Right forelimb (tissue), 1 donor: ENCODE results near the gene SYTL3.
"Not testable (repeated sequence)": the region's sequence is repeated elsewhere in the genome, so short reads cannot be mapped to it uniquely, and the experiment has no call there.

ENCODE experiments used
- DNase-seq: peaks from one replicate; pipeline ENCODE4 v3.0.0-alpha.2; 2018

Gene SYTL3

DNA sequence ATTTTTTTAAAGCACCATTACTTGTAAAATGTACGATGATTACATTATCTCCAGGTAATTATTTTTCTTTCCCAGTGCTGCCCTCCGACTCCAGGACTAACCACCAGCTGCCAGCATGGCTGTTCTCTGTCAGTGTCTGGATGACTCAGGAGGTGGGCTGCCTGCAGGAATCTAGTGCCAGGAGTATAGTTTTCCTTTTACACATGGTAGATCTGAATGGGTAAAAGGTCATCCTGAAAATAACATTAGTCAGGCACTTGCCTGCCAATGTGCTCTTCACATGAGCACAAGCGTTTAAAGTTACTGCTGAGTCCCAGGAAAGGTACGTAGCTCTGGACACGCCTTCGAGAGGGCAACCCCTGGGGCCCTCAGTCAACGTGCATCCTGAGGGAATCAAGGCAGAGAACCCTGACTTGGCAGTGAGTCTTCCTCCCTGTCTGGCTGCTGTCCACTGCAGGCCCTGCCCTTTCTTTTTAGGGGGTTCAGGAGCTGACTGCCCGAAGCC, 7.7 kb upstream of the SYTL3 start:
- no peak for DNase-seq

- DNase-seq: no peak
Measured at GRCh38 chr6:158643836-158644230, 6.0 kb upstream of the SYTL3 start.

DNA sequence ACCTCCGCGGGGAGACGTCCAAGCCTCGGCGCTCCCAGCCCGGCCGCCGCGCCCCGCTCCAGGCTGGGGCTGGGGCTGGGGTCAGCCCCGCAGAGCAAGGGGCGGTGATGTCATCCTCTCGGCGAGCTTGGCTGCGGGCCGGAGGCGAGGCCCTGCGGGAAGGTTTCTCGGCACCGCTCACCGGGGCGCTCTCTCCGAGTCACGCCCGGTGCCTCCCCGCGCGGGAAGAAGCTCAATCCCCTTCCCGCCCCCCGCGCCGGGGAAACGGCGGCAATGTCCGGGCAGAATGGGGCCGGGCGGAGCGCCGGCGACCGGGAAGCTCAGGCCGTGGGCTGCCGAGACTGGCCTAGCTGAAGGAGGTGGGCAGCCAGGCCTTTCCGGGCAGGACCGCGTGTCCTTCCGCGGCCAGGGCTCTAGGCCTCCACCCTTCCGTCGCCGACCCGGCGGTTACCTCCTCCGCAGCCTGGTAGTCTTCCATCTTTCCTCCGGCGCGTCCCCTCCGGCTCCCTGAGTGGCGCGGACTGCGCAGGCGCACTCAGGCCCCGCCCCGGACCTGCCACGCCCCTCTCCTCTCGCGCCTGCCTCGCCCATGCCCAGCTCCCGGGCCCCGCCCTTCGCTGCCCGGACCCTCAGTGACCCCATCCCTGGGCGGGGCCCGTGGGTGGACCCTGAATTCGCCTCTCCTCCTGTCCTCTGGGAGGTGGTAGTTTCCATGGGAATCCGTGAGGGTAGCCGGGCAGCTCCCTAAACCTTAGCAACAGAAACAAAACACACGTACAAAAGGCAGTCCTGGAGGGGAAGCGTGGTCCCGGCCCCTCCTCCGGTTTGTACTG, 5.4 kb upstream of the SYTL3 start, which contains the start of gene DYNLT1:
TSS of gene DYNLT1 (minus strand) at position 513 of the 833 bp plus-strand sequence. CDS start at position 478, 35 bp downstream.
- peak; percentile 98 for DNase-seq

DNA sequence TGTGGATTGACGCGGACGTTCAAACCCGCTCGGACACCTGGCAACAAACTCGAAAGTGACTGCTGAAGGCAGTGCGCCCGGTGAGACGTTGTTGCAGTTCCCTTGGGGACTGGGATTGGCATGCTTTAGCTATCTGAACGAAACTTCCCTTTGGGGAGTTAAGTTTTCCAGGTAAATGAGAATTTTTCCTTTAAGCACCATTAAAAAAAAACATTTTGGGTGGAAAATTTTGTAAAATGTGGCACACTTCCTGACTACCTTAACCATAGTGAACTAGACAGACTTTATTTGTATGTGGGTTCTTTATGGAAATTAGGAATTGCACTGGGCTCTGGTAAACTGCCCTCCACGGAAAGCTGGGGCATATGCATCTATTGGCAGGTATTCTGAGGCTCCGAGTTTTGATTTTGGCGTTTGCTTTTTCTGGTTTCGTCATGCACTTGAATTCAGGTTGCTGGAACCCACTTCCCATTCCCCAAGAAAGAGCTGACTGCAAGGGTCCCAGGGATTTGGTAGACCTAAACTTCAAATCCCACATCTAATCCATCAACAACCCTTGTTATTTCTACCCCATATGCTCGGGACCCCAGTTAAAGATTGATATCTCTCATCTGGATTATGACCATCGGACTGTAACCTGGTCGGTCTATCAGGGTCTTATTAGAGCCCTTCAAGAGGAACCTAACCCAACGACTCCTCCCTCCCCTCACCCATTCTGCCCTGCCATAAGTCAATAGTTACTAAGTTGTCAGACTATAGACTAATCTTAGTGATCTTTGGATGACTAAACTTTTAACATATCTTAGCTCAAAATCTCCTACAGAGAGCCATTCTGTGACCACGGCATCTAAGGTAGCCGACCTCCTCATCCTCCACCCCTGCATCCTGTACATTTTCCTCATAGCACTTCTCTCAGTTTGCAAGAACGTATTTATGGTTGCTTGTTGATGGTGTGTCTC, 4.5 kb upstream of the SYTL3 start:
- DNase-seq: no peak

DNA sequence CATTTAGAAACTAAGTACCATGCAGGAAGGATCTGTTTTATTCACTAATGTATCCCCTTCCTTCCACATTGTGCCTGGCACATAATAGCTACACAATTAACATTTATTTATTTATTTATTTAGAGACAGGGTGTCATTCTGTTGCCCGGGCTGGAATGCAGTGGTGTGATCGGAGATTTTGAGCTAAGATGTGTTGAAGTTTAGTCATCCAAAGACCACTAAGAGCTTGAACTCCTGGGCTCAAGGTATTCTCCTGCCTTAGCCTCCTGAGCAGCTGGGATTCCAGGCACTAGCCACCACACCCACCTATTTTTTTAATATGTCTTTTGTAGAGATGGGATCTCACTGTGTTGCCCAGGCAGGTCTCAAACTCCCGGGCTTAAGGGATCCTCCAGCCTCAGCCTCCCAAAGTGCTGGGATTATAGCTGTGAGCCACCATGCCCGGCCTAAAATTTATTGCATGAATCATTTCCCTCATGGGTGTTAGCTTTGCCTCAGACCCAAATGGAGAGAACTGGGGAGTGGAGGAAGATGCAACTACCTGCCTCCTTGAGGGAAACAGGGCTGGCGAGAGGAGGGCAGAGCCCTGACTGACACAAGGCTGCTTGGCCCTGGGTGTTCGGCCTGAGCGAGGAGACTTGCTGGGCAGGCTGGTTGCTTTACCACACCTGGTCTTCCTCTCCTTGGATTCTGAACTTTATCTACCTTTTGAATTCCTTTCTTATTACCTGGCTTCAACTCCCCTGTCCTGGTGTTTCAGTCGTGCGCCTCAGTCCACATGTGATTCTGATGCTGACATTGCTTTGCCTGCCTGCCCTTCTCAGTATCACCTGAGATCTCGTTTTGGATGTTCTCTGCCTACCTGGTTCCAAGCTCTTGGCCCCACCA, 3.6 kb upstream of the SYTL3 start:
- DNase-seq: no peak

GRCh38 chr6:158647501-158647900, 2.4 kb upstream of the SYTL3 start:
- DNase-seq: no peak

DNA sequence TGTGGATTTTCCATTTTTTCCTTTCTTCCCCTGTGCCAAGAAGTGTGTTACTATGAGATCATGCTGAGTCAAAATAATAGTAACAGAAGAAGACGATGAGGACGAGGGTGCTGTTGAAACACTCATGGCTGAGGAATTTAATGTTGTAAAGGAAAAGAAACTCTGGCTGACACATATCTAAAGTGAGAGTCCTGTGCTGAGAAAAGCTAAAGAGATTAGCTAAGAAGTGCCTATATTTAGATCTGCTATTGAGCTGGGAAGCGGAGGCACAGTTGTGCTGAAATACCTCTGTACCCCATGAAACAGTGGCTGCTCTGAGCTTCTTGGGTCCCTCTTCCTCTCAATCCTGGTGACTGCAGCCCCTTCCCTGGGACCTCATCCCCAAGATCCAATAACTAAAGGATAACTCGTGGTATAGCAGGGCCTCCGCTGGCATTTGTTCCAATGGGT, 1.1 kb upstream of the SYTL3 start:
- no peak for DNase-seq

- not testable (repeated sequence) for DNase-seq
Measured at GRCh38 chr6:158651981-158652737, 2.3 kb downstream of the SYTL3 start.

- no peak for DNase-seq
Measured at GRCh38 chr6:158653577-158654354, 3.9 kb downstream of the SYTL3 start.

- peak; percentile 59 for DNase-seq
Measured at GRCh38 chr6:158654498-158654897, 4.6 kb downstream of the SYTL3 start.

- no peak for DNase-seq
Measured at GRCh38 chr6:158654960-158655489, 5.2 kb downstream of the SYTL3 start.

- no peak for DNase-seq
Measured at GRCh38 chr6:158655569-158656450, 6.0 kb downstream of the SYTL3 start.

DNA sequence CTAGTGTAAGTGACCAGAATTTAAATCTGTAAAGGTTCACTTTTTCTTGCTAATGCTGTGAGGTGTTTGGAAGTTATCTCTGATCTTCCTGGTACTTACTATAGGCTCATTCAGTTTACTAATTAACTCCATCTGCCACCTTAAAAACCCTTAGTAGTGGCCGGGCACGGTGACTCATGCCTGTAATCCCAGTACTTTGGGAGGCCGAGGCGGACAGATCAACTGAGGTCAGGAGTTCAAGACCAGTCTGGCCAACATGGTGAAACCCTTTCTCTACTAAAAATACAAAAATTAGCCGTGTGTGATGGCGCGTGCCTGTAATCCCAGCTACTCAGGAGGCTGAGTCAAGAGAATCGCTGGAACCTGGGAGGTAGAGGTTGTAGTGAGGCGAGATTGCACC, 7.1 kb downstream of the SYTL3 start:
- not testable (repeated sequence) for DNase-seq

- DNase-seq: no peak
Measured at GRCh38 chr6:158660333-158660754, 10.5 kb downstream of the SYTL3 start.

- no peak for DNase-seq
Measured at GRCh38 chr6:158661156-158661685, 11.4 kb downstream of the SYTL3 start.

- no peak for DNase-seq
Measured at GRCh38 chr6:158662607-158662953, 12.7 kb downstream of the SYTL3 start.

DNA sequence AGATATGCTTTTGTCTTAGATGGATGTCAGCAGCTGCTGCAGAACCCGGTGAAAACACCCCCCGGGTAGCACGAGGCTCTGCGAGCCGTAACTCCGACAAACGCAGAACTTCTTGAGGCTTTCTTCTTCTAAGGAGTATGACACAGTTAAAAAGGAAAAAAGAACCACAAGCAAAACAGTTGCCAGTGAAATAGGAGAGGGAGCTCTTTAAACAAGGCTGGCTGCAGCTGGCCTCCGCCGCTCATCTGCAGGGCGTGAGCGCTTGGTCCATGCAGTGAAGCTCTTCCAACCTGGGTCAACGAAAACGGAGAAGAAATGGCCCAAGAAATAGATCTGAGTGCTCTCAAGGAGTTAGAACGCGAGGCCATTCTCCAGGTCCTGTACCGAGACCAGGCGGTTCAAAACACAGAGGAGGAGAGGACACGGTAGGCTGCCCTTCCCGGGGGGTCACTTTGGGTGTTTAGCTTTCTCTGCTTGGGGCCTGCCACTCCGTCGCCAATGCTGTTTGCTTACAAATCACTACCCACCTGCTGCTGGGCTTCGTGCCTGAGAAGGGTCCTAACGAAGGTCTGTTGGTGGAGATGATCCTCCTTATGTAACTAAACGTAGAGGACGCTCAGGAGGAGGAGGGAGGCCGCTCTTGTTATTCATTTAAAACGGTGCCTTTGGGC, 13.2 kb downstream of the SYTL3 start:
- DNase-seq: no peak

DNA sequence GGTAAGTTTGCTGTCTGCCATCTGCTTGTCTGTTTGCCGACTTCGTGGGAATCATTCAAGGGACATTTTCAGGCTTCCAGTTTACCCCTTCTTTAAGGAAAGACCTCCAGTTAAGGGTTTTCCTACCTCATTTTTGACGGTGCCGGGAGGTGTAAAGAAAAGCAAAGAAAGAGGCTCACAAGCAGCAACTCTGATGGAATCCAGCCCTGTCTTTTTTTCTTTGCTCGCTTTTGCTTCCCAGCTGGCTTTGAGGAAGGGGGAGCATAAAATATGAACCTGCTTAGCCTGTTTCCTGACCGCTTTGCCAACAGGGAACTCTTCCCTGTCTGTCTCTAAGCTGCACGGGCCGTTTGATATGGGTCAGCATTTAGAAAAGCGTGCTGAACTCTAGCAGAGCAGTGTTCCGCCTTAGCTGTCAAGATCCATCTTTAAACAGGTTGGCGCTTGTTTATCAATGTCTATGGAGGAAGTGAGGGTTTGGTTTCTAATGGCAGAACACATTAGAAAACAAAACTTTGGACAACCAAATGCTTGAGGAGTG, 13.8 kb downstream of the SYTL3 start:
- no peak for DNase-seq
